Keratinocyte (primary cell): ENCODE results near the gene SMYD3. TPM values are rescaled to one million over a fixed set of nuclear protein-coding genes. Genes with fewer than 3 reads are reported as not detected.

ENCODE experiments used
- DNase-seq: peaks from one replicate; pipeline ENCODE4 v3.0.0-alpha.2; 2011; ENCODE audit warnings: low read depth, missing footprints, low spot score
- FAIRE-seq: peaks from 2 replicates; lab custom pipeline; 2011; peaks lifted over from hg19 to GRCh38; lab: Jason Lieb, UNC
- H2AFZ ChIP-seq: 2 replicates; pipeline ENCODE4 v1.6.0; 2012; ENCODE audit warnings: low read length, control low read depth, inconsistent platforms; ENCODE audit not compliant: control insufficient read depth
- H3K27ac ChIP-seq: 2 replicates; pipeline ENCODE4 v1.5.1; 2011; ENCODE audit warnings: low read length; ENCODE audit not compliant: control insufficient read depth, insufficient read depth
- H3K27me3 ChIP-seq: 3 replicates; pipeline ENCODE4 v1.6.0; 2011; ENCODE audit warnings: low read length; ENCODE audit not compliant: control insufficient read depth, insufficient read depth; ENCODE audit errors: extremely low read depth
- H3K36me3 ChIP-seq, 2 experiments: 2 replicates in 1 of 2; 3 replicates in 1 of 2; pipeline ENCODE4 v1.5.1; 2011; ENCODE audit warnings: low read length in 2 of 2, mild to moderate bottlenecking in 1 of 2; ENCODE audit not compliant: control insufficient read depth in 2 of 2, insufficient read depth in 2 of 2; ENCODE audit errors: extremely low read depth in 1 of 2
- H3K4me1 ChIP-seq: 3 replicates; pipeline ENCODE4 v1.5.1; 2011; ENCODE audit warnings: low read length; ENCODE audit not compliant: control insufficient read depth, insufficient read depth; ENCODE audit errors: extremely low read depth
- H3K4me2 ChIP-seq: 3 replicates; pipeline ENCODE4 v1.6.0; 2011; ENCODE audit warnings: low read depth, low read length; ENCODE audit not compliant: control insufficient read depth, insufficient read depth; ENCODE audit errors: extremely low read depth
- H3K4me3 ChIP-seq, 3 experiments: fragments of 200-600 bp in 1 of 3; sonication (generic) in 1 of 3; 2 replicates in 2 of 3; 3 replicates in 1 of 3; pipeline ENCODE4 v1.5.1; 2011 to 2016; ENCODE audit warnings: low read length in 3 of 3, mild to moderate bottlenecking in 3 of 3, control low read depth in 2 of 3, inconsistent platforms in 1 of 3, low read depth in 1 of 3, mixed read lengths in 1 of 3, mixed run types in 1 of 3, moderate library complexity in 1 of 3; ENCODE audit not compliant: control insufficient read depth in 2 of 3, insufficient read depth in 2 of 3; ENCODE audit errors: extremely low read depth in 1 of 3
- H3K79me2 ChIP-seq: 2 replicates; pipeline ENCODE4 v1.6.0; 2012; ENCODE audit warnings: low read length; ENCODE audit not compliant: control insufficient read depth, insufficient read depth
- H3K9ac ChIP-seq: 3 replicates; pipeline ENCODE4 v1.6.0; 2011; ENCODE audit warnings: low read length; ENCODE audit not compliant: control insufficient read depth, insufficient read depth; ENCODE audit errors: extremely low read depth
- H3K9me1 ChIP-seq: 3 replicates; pipeline ENCODE4 v1.6.0; 2011; ENCODE audit warnings: low read length; ENCODE audit not compliant: control insufficient read depth, insufficient read depth; ENCODE audit errors: extremely low read depth
- H3K9me3 ChIP-seq: 2 replicates; pipeline ENCODE4 v1.5.1; 2012; ENCODE audit warnings: low read depth, low read length; ENCODE audit not compliant: control insufficient read depth
- H4K20me1 ChIP-seq: 3 replicates; pipeline ENCODE4 v1.6.0; 2011; ENCODE audit warnings: low read length; ENCODE audit not compliant: control insufficient read depth, insufficient read depth; ENCODE audit errors: extremely low read depth
- CTCF ChIP-seq, 3 experiments: IDR thresholded peaks in 1 of 3; conservative IDR thresholded peaks in 1 of 3; optimal IDR thresholded peaks in 1 of 3; 2 replicates in 2 of 3; 3 replicates in 1 of 3; pipeline versions ENCODE3 to v1.5.1; 2011; ENCODE audit warnings: low read length in 3 of 3, mild to moderate bottlenecking in 3 of 3, moderate library complexity in 2 of 3, control low read depth in 1 of 3, inconsistent platforms in 1 of 3; ENCODE audit not compliant: insufficient read depth in 2 of 3; ENCODE audit errors: extremely low read depth in 1 of 3
- EZH2 ChIP-seq: IDR thresholded peaks from one replicate; pipeline ENCODE4 v1.6.1; 2012; ENCODE audit warnings: inconsistent platforms, mild to moderate bottlenecking, low read length, moderate library complexity
- dilution Hi-C: fragments of 300-500 bp; cut with MboI; formaldehyde crosslinking; loops from one replicate; pipeline ENCODE4 v1.7.0; 2020; ENCODE audit warnings: low sequenced_read_pairs; ENCODE audit not compliant: extremely low pct_ligation_motif_present
- polyA plus RNA-seq, 5 experiments: library from polyadenylated mRNA; depleted of rRNA in 3 of 5; stranded (reverse) in 3 of 5; stranded (forward) in 1 of 5; unstranded in 1 of 5; fragments of >200 nt; gene quantifications; 1 replicate in 1 of 5; 2 replicates in 3 of 5; 3 replicates in 1 of 5; pipeline versions ENCODE4 v1.2.1 to v1.2.3, GENCODE V29; 2011 to 2012; ENCODE audit warnings: missing spikeins in 2 of 5, low read depth in 1 of 5, low replicate concordance in 1 of 5

SMYD3 gene
- polyA plus RNA-seq, 1 donor (not counting 4 experiments of a cell fraction or from before 2014, with no cell fraction given), result 31.0 TPM

GRCh38 chr1:246066573-246066972, 440.5 kb downstream of the SMYD3 start:
- no peaks in the 10 kb centered on the region for H3K27me3 ChIP-seq

GRCh38 chr1:246065592-246065991, 441.5 kb downstream of the SMYD3 start:
- dilution Hi-C loops, result no loop called here

More at GRCh38 chr1:246066573-246066972, 440.5 kb downstream of the SMYD3 start:
- H3K9me3 ChIP-seq, result no peaks in the 10 kb centered on the region
- no peak overlapping the region for H2AFZ ChIP-seq
- H3K36me3 ChIP-seq, result no peaks in the 10 kb centered on the region
- no peaks in the 10 kb centered on the region for H3K79me2 ChIP-seq
- H3K4me2 ChIP-seq, result no peak overlapping the region
- TF ChIP-seq EZH2 (no peak), CTCF (optimal IDR thresholded peaks at IDR 0.05 in 1 of 3, IDR thresholded peaks at IDR 0.05 in 1 of 3, conservative IDR thresholded peaks at IDR 0.05 in 1 of 3; ENCODE audit: extremely low read depth in 1 of 3, insufficient read depth in 2 of 3, low read length in 3 of 3) (no peak)
- H3K4me3 ChIP-seq, result no peak overlapping the region
- H3K4me1 ChIP-seq, result peaks cover 7% of the 10 kb centered on the region
- DNase-seq (no peak), FAIRE-seq (no peak)
- H3K9me1 ChIP-seq, result no peaks in the 10 kb centered on the region
- no peak overlapping the region for H3K9ac ChIP-seq
- no peaks in the 10 kb centered on the region for H4K20me1 ChIP-seq
- no peak overlapping the region for H3K27ac ChIP-seq
- dilution Hi-C loops, result no loop called here

More at GRCh38 chr1:246065592-246065991, 441.5 kb downstream of the SMYD3 start:
- H3K27ac ChIP-seq, result no peak overlapping the region
- no peaks in the 10 kb centered on the region for H3K9me3 ChIP-seq
- TF ChIP-seq CTCF (optimal IDR thresholded peaks at IDR 0.05 in 1 of 3, IDR thresholded peaks at IDR 0.05 in 1 of 3, conservative IDR thresholded peaks at IDR 0.05 in 1 of 3; ENCODE audit: extremely low read depth in 1 of 3, insufficient read depth in 2 of 3, low read length in 3 of 3), result no peak
- no peak for TF ChIP-seq EZH2
- H3K4me1 ChIP-seq, result peaks cover 7% of the 10 kb centered on the region
- no peak overlapping the region for H3K9ac ChIP-seq
- no peaks in the 10 kb centered on the region for H3K36me3 ChIP-seq
- no peak overlapping the region for H3K4me3 ChIP-seq
- no peaks in the 10 kb centered on the region for H3K79me2 ChIP-seq
- no peak overlapping the region for H3K4me2 ChIP-seq
- DNase-seq (no peak), FAIRE-seq (no peak)
- H2AFZ ChIP-seq, result no peak overlapping the region
- no peaks in the 10 kb centered on the region for H4K20me1 ChIP-seq
- no peaks in the 10 kb centered on the region for H3K27me3 ChIP-seq
- H3K9me1 ChIP-seq, result no peaks in the 10 kb centered on the region
